ENCODE measurements around the gene ERC1.

The ERC1 gene

GRCh38 chr12:1527789-1528188 lies 536.8 kb downstream of the ERC1 start:
- DNase-seq: no peak

GRCh38 chr12:1528791-1529190 lies 537.8 kb downstream of the ERC1 start:
- DNase-seq: no peak

GRCh38 chr12:1529228-1529861 lies 538.3 kb downstream of the ERC1 start:
- DNase-seq: no peak

- no peak for DNase-seq
Observed at GRCh38 chr12:1529862-1530591, 539.0 kb downstream of the ERC1 start.

- no peak for DNase-seq
Observed at GRCh38 chr12:1530592-1531152, 539.6 kb downstream of the ERC1 start.

- no peak for DNase-seq
Observed at GRCh38 chr12:1531153-1531653, 540.2 kb downstream of the ERC1 start.

- no peak for DNase-seq
Observed at GRCh38 chr12:1531654-1532374, 540.8 kb downstream of the ERC1 start.

- DNase-seq: no peak
Observed at GRCh38 chr12:1532375-1533165, 541.5 kb downstream of the ERC1 start.

- DNase-seq: no peak
Observed at GRCh38 chr12:1533205-1533601, 542.2 kb downstream of the ERC1 start.

- DNase-seq: no peak
Observed at GRCh38 chr12:1533602-1534304, 542.7 kb downstream of the ERC1 start.

GRCh38 chr12:1534748-1535147 lies 543.7 kb downstream of the ERC1 start:
- DNase-seq: no peak

GRCh38 chr12:1536817-1537216 lies 545.8 kb downstream of the ERC1 start:
- no peak for DNase-seq

- no peak for DNase-seq
Observed at GRCh38 chr12:1539135-1539534, 548.1 kb downstream of the ERC1 start.

- DNase-seq: no peak
Observed at GRCh38 chr12:1540690-1541089, 549.7 kb downstream of the ERC1 start.

- no peak for DNase-seq
Observed at GRCh38 chr12:1542599-1542998, 551.6 kb downstream of the ERC1 start.

- no peak for DNase-seq
Observed at GRCh38 chr12:1544996-1545700, 554.1 kb downstream of the ERC1 start.
